Hepatocyte (in vitro differentiated cells): ENCODE measurements around the gene RB1. TPM values are rescaled to one million over a fixed set of nuclear protein-coding genes. Genes with fewer than 3 reads are reported as not detected.
"Not testable (repeated sequence)": the region's sequence is repeated elsewhere in the genome, so short reads cannot be mapped to it uniquely, and the experiment has no call there.

Experiments used
- DNase-seq: peaks from one replicate; pipeline ENCODE4 v3.0.0-alpha.2; 2016; ENCODE audit warnings: low spot score
- H2AFZ ChIP-seq: fragments of 200-600 bp; sonication (generic); 2 replicates; pipeline ENCODE4 v1.6.0; 2016; ENCODE audit warnings: antibody characterized with exemption, mild to moderate bottlenecking
- H3K27ac ChIP-seq: fragments of 200-600 bp; sonication (generic); 2 replicates; pipeline ENCODE4 v1.5.1; 2016; ENCODE audit warnings: mild to moderate bottlenecking
- H3K27me3 ChIP-seq: fragments of 200-600 bp; sonication (generic); 2 replicates; pipeline ENCODE4 v1.6.1; 2016
- H3K36me3 ChIP-seq: fragments of 200-600 bp; sonication (generic); replicated peaks from 2 replicates; pipeline ENCODE4 v1.5.1; 2016; ENCODE audit warnings: low read depth; ENCODE audit not compliant: insufficient read depth
- H3K4me1 ChIP-seq: fragments of 200-600 bp; sonication (generic); 2 replicates; pipeline ENCODE4 v1.5.1; 2016; ENCODE audit warnings: mild to moderate bottlenecking, moderate library complexity; ENCODE audit not compliant: insufficient read depth
- H3K4me2 ChIP-seq: fragments of 200-600 bp; sonication (generic); 2 replicates; pipeline ENCODE4 v1.6.0; 2016
- H3K4me3 ChIP-seq: fragments of 200-600 bp; sonication (generic); 2 replicates; pipeline ENCODE4 v1.5.1; 2016; ENCODE audit warnings: mild to moderate bottlenecking
- H3K79me2 ChIP-seq: fragments of 200-600 bp; sonication (generic); 2 replicates; pipeline ENCODE4 v1.6.0; 2017; ENCODE audit warnings: mild to moderate bottlenecking
- H3K9me2 ChIP-seq: fragments of 200-600 bp; sonication (generic); replicated peaks from 2 replicates; pipeline ENCODE4 v1.6.0; 2017; ENCODE audit warnings: mild to moderate bottlenecking; ENCODE audit not compliant: insufficient read depth
- H3K9me3 ChIP-seq: fragments of 200-600 bp; sonication (generic); 2 replicates; pipeline ENCODE4 v1.5.1; 2016; ENCODE audit warnings: low read depth, mild to moderate bottlenecking
- H4K20me1 ChIP-seq: fragments of 200-600 bp; sonication (generic); 2 replicates; pipeline ENCODE4 v1.6.0; 2016; ENCODE audit warnings: mild to moderate bottlenecking; ENCODE audit not compliant: insufficient read depth, poor library complexity, severe bottlenecking
- CTCF ChIP-seq: fragments of 200-600 bp; sonication (generic); IDR thresholded peaks from 2 replicates; pipeline ENCODE4 v1.5.1; 2016; ENCODE audit warnings: antibody characterized with exemption, mild to moderate bottlenecking; ENCODE audit not compliant: poor library complexity
- EZH2 ChIP-seq: fragments of 200-600 bp; sonication (generic); IDR thresholded peaks from 2 replicates; pipeline ENCODE4 v1.6.1; 2016; ENCODE audit warnings: antibody characterized with exemption, mild to moderate bottlenecking, borderline replicate concordance
- EZH2phosphoT487 ChIP-seq: fragments of 200-600 bp; sonication (generic); IDR thresholded peaks from one replicate; pipeline ENCODE4 v1.6.1; 2018; ENCODE audit warnings: antibody characterized with exemption, mild to moderate bottlenecking, low read depth, moderate library complexity; ENCODE audit not compliant: unreplicated experiment, severe bottlenecking
- WGBS: methylation state at CpG from one replicate; pipeline ENCODE4 v1.1.6; 2016; ENCODE audit warnings: low lambda C conversion rate; ENCODE audit errors: missing lambda C conversion rate; 5-methylcytosine and 5-hydroxymethylcytosine counted together
- polyA plus RNA-seq: library from polyadenylated mRNA; unstranded; fragments of >200 nt; fragmentation: Nextera tagmentation; extraction: Ambion mirVana; gene quantifications from 2 replicates; pipeline ENCODE4 v1.2.1, GENCODE V29; 2016
- total RNA-seq: library from RNA; depleted of rRNA; stranded (reverse); fragments of >200 nt; gene quantifications from 2 replicates; pipeline ENCODE4 v1.2.3, GENCODE V29; 2014

The RB1 gene
- total and polyA plus RNA-seq, 2 experiments from 2014 or later: 17.5 to 45.1 TPM

GRCh38 chr13:48334534-48335127 is 31.1 kb downstream of the RB1 start:
- Histone ChIP-seq H3K27me3 (no peaks in the 10 kb centered on the region), H3K79me2 (peaks cover 5% of the 10 kb centered on the region), H4K20me1 (no peaks in the 10 kb centered on the region), H3K4me2 (no peak overlapping the region), H3K36me3 (no peaks in the 10 kb centered on the region), H3K9me2 (no peaks in the 10 kb centered on the region), H2AFZ (no peak overlapping the region), H3K4me3 (no peak overlapping the region), H3K9me3 (no peaks in the 10 kb centered on the region), H3K4me1 (no peaks in the 10 kb centered on the region), H3K27ac (no peak overlapping the region)
- TF ChIP-seq EZH2 (no peak), CTCF (peak; percentile 65)
- DNase-seq: peak; percentile 39
- 79% methylated on average over 4 of the region's 4 CpGs for WGBS

- not testable (repeated sequence) for H3K4me1 ChIP-seq, H3K27me3 ChIP-seq, H3K36me3 ChIP-seq, H2AFZ ChIP-seq, H3K27ac ChIP-seq, H3K4me3 ChIP-seq, H3K79me2 ChIP-seq, H3K4me2 ChIP-seq, DNase-seq, H4K20me1 ChIP-seq, H3K9me2 ChIP-seq, H3K9me3 ChIP-seq
- WGBS: over 99% methylated on average over 11 of the region's 11 CpGs
Measured at GRCh38 chr13:48339198-48339597, 35.6 kb downstream of the RB1 start.

- no peaks in the 10 kb centered on the region for H3K36me3 ChIP-seq
- H4K20me1 ChIP-seq: no peaks in the 10 kb centered on the region
- no peaks in the 10 kb centered on the region for H3K9me3 ChIP-seq
- no peak overlapping the region for H3K4me3 ChIP-seq
- no peak overlapping the region for H3K4me2 ChIP-seq
- no peak for TF ChIP-seq CTCF
- no peak for TF ChIP-seq EZH2
- TF ChIP-seq EZH2phosphoT487: no peak
- no peaks in the 10 kb centered on the region for H3K4me1 ChIP-seq
- H3K27me3 ChIP-seq: no peaks in the 10 kb centered on the region
- DNase-seq: no peak
- 100% methylated on average over 2 of the region's 2 CpGs for WGBS
- H3K27ac ChIP-seq: no peak overlapping the region
- no peaks in the 10 kb centered on the region for H3K79me2 ChIP-seq
- no peaks in the 10 kb centered on the region for H3K9me2 ChIP-seq
- no peak overlapping the region for H2AFZ ChIP-seq
Measured at GRCh38 chr13:48344264-48344663, 40.7 kb downstream of the RB1 start.

- TF ChIP-seq CTCF (no peak), EZH2phosphoT487 (no peak), EZH2 (no peak)
Measured at GRCh38 chr13:48346583-48346982, 43.0 kb downstream of the RB1 start.

More at GRCh38 chr13:48346583-48346982, 43.0 kb downstream of the RB1 start:
- no peaks in the 10 kb centered on the region for H3K36me3 ChIP-seq
- H2AFZ ChIP-seq: no peak overlapping the region
- no peak overlapping the region for H3K4me3 ChIP-seq
- 93% methylated on average over 1 of the region's 1 CpG for WGBS
- no peaks in the 10 kb centered on the region for H4K20me1 ChIP-seq
- no peak overlapping the region for H3K4me2 ChIP-seq
- no peaks in the 10 kb centered on the region for H3K79me2 ChIP-seq
- no peaks in the 10 kb centered on the region for H3K4me1 ChIP-seq
- DNase-seq: no peak
- H3K9me2 ChIP-seq: no peaks in the 10 kb centered on the region
- no peaks in the 10 kb centered on the region for H3K27me3 ChIP-seq
- peaks cover 10% of the 10 kb centered on the region for H3K9me3 ChIP-seq
- no peak overlapping the region for H3K27ac ChIP-seq
